Hepatic stellate cell (primary cell): ENCODE results near the gene RO60.

Source experiments
- DNase-seq: peaks from one replicate; pipeline ENCODE4 v3.0.0; 2011; ENCODE audit warnings: low spot score

The RO60 gene

DNA sequence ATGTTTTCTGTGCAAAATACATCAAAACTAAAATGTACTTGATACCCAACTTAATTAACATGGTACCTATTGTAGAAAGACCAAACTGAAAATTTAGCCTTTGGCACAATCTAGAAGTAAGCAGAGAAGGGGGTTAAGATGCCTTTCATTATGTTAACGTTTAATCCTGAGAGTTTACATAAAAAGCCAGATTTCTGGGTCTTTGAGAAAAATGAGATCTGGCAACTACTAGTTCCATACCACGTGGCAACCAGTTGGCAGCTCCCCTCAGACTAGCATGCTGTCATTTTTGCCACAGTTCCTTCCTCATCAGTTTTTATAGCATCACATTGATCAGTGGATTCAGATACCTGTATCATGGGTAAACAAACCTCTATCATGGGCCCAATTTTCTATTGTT is 1.5 kb downstream of the RO60 start:
- peak; percentile 4 for DNase-seq

DNA sequence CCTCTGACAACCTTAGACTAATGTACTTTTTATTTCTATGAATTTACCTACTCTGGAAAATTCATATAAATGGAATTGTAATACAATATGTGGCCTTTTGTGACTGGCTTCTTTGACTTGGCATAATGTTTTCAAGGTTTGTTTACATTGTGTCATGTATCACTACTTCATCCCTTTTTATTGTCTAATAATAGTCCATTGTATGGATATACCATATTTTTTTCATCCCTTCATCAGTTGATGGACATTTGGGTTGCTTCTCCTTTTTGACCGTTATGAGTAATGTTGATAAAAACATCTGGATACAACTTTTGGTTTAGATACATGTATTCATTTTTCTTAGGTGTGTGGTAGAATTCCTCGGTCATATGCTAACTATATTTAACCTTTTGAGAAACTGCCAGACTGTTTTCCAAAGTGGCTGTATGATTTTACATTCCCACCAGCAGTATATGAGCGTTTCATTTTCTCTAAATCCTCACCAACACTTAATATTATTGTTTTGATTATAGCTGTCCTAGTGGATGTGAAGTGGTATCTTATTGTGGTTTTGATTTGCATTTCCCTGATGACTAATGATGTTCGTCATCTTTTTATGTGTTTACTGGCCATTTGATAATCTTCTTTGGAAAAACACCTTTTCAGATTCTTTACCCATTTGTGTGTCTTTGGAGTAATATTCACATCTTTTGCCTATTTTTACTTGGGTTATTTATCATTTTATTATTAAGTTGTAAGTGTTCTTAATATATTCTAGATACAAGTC is 3.5 kb downstream of the RO60 start:
- no peak for DNase-seq

DNA sequence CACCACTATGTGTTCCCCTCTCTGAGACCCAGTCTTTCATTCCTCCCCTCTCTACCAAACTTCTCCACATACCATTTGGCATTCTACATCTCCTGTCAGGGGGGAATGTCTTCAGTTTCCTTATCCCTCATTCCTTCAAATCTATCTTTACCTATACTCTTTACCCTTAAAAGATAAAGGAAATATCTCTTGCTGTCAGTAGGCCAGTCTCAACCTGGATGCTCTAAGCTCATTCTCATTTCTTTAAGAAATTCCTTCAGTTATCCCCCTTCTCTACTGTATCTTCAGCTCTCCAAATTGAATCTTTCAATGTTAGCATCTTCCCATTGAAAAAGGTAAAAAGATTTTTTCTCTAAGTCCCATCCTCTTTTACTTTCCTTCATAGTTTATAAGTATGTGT is 6.5 kb downstream of the RO60 start:
- DNase-seq = no peak

DNA sequence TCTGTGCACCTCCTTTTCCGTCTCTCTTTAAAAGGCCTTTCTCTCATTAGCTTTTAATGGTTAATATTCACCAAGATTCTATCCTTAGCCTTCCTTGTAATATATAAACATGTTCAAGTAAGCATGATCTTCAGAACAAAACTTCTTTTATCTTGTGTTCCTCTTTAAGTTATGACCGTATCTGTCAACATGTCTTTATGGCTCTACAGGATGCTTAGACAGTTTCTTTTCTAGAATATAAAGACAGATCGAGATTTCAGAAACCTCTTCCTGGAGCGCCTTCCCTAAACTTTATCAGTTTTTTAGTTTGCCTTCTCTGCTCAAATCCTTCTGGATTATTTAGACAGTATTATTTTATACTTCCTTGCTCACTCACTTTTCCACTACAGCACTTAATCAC is 7.2 kb downstream of the RO60 start:
- no peak for DNase-seq

DNA sequence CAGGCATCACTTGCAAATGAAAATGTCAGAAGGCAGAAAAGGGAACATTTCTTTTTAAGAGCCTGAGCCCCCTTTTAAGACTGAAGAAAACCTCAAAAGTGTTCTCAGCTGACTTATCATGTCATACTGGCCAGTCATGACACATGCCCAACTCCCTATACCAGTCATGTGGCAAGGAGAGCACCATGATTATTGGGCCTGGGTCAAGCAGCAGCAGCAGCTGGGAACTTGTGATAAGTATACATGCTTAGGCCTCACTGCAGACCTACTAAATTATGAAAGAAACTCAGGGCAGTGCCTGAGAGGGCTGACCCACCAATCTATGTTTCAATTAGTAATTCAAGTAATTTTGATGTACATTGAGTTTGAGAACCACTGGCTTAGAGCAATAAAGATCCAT is 8.6 kb downstream of the RO60 start:
- DNase-seq = no peak

DNA sequence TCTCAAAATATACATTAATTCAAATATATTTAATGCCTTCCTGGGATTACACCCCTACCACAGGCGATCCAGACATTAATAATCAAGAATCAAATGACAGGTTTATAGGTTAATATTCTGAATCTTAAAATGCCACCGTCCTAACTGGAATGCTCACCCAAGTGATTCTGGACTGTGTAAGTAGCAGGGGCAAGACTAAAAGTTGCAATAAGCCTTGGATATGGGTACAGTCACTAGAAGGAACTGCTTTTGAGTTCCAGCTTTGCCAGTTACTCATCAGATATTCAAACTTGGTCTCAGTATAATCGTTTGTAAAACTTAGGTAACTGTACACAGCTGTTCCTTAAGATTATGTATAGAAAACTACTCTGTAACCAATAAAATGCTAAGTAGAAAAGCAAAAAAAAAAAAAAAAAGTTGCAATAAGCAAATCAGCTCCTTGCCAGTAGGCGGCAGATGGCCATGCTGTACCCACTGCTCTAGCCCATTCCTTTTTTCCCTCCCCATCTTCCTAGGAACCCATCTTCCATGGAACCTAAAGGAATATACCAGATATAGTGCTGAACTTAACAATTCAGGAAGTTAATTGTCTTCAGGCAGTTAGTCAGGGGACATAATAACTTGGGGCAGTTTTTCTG is 10.5 kb downstream of the RO60 start:
- DNase-seq = peak; percentile 4

DNA sequence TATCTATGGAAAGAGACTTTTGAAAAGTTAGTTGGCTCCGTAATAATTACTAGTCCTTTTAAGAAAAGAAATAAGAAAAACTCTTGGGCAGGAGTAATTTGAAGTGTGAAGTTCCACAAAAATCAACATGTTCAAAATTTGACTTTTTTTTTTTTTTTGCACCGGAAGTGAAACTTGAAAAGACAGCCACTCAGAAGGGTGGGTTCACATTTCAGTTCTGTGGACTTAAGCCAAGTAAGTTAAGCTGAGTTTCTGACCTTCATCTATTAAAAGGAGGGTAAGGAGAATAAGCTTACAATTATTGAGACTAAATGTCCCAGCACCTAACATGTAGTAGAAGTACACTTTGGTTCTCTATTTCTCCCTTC is 11.0 kb downstream of the RO60 start:
- no peak for DNase-seq

DNA sequence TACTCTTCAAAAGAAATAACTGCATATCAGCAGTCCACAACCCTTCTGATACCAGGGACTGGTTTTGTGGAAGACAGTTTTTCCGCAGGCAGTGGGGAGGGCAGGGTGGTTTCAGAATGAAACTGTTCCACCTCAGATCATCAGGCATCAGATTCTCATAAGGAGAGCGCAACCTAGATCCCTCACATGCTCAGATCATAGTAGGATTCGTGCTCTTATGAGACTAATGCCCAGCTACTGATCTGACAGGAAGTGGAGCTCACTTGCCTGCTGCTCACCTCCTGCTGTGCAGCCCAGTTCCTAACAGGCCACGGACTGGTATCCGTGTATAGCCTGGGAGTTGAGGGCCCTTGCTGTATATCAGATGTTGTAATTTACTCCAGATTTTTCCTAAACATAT is 11.5 kb downstream of the RO60 start:
- no peak for DNase-seq

DNA sequence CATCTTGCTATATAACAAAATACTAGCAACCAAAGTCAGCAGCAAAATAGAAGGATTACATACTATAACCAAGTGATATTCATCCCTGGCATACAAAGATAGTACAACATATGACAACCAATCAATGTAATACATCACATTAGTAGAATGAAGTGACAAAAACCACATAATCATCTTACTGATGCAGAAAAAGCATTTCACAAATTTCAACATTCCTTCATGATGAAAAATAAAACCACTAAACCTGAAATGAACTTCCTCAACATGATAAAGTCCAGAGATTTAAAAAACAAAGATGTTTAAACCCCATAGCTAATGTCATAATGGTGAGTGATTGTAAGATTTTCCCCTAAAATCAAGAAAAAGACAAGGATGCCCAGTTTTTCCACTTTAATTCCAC is 18.6 kb downstream of the RO60 start:
- no peak for DNase-seq

DNA sequence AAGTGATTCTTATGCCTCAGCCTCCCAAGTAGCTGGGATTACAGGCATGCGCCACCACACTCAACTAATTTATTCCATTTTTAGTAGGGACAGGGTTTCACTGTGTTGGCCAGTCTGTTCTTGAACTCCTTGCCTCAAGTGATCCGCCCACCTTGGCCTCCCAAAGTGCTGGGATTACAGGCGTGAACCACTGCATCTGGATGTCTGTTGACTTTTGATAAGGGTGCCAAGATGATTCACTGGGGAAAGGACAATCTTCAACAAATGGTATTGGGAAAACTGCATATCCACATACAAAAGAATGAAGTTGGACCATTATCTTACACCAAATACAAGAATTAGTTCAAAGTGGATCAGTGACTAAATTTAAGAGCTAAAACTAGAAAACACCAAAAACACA is 19.8 kb downstream of the RO60 start:
- no peak for DNase-seq

DNA sequence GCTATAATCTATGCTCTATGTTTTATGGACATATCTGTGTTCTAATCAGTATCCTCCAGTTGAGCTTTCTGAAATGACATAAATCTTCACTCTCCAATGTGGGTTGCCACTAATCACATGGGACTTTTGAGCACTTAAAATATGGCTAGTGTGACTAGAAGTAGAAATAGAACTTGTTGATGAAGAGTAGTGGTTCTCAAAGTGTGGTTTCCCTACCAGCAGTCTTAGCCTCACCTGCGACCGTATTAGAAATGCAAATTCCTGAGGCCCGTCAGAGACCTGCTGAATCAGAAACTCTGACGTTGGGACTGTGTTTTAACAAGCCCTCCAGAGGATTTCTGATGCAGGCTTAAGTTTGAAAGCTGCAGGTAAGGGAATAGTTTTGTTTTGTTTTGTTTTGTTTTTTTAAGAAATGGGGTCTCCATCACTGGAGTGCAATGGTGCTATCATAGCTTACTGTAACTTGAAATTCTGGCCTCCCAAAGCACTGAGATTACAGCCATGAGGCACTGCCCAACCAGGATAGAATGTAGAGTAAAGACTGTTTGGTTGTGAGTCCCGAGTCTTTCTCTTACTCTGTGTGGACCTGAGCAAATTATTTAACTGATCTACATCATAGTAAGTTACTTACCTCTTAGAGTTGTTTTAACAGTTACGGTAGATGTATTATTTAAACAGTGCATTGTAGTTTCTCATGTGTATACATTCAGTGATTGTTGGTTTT is 24.1 kb downstream of the RO60 start:
- no peak for DNase-seq

DNA sequence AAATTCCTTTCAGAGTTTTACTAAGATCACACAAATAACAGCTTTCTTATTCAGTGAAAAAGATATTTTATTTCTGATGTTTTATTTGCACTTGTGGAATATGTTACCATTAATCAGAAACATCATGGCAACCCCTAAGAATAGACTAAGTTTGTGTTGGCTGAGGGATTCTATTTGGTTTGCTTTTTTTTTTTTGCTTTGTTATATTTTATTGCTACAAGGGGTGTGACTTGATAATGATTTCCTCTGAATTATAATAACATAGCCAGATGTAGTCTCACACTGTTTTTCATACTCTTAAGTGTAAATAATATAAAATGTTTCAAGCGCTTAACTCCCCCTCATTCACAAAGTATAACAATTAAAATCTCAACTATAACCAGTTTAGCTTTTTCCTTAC is 25.9 kb downstream of the RO60 start:
- DNase-seq = no peak

DNA sequence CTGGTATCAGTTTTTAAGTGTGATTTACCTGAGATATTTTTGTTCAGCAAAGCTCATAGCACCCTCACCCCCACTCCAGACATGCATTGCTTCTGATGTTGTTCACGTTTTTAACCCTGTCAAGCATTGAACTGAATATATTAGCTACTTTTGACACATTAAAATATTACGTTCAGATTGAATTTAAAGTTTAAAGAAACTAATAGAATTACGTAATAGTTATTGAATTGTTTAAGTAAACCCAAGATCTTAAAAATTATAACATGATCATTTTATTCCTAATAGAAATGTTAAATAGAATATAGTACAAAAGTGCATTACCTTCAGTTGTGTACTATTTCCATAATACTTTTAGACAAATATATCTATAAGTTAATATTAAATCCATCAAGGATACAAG is 26.9 kb downstream of the RO60 start:
- no peak for DNase-seq

DNA sequence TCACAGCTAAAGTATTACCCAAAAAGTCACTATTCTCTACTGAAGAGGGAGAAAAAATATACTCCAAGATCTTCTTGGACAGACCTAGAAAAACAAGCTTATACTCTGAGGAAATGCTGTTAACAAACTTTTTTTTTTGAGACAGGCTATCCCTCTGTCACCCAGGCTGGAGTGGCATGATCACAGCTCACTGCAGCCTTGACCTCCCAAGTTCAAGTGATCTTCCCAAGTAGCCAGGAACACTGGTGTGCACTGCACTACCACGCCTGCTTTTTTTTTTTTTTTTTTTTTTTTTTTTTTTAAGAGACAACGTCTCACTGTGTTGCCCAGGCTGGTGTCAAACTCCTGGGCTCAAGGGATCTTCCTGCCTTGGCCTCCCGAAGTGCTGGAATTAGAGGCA is 28.5 kb downstream of the RO60 start:
- no peak for DNase-seq

DNA sequence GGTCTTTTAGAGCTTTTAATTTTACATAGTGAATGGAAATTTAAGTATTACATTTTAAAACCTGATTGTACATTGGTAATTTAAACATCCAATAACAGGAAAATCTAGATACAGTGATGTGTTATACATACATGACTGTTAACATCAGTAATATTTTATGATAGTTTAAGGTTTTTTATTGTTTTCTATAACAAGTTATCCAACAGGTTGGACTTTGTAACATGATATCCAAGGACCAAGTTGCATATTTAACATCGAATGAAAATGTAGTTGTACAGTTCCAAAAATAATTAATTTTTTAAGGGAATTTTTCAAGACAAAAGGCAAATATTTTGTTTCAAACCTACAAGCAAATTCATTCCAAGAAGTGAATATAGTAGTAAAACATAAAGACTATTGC is 31.5 kb downstream of the RO60 start:
- no peak for DNase-seq

DNA sequence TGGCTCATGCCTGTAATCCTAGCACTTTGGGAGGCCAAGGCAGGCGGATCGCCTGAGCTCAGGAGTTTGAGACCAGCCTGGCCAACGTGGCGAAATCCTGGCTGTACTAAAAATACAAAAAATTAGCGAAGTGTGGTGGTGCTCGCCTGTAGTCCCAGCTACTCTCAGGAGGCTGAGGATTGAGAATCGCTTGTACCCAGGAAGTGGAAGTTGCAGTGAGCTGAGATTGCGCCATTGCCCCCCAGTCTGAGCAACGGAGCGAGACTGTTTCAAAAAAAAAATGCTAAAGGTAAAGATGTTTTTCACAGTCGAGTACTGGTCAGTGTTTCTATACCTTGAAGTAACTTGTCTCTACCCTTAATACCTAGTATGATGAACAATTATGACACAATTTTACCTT is 34.7 kb downstream of the RO60 start:
- DNase-seq = no peak

DNA sequence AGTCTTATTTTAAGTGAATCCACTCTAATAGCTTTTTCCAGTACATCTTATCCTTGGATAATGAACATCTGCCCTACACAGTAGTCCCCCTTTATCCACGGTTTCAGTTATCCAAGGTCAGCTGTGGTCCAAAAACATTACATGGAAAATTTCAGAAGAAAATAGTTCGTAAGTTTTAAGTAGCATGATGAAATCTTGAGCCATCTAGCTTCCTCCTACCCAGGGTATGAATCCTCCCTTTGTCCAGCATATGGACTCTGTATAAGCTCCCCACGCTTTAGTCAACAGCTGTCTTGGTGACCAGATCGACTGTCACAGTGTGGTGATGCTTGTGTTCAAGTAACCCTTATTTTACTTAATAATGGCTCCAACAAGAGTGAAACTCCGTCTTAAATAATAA is 43.2 kb downstream of the RO60 start:
- DNase-seq = no peak

DNA sequence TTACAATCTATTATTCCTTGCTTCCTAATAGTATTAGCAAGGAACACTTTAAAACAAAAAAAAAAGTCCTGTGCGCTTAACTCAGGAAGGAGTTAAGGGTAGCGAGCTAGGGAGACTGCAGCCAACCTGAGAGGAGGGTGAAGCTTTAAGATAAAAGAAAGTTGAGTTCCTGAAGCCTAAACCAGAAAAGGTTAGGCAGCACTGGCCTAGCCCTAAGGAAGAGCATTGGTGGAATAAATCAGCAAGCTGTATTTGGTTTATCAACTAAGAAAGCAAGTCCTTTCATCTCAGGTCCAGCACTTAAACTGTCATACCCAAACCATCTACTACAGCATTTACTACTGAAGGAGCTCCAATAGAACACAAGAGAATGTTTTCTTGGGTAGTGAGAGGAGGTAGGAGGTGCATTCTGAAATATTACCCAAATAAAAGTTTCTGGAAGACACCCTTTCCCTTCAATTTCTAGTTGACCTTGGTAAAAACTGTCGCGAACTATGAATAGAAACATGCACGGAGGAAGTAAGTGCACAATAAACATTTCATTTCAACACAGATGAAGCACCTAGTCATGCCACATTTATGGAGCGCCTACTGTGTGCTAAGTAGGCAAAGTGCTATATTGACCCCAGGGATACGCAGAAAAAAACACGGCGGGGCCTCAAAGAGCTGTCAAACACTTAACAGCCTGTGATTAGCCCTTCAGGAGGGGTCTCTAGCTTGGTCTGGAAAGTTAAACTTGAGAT is 44.5 kb downstream of the RO60 start:
- no peak for DNase-seq

DNA sequence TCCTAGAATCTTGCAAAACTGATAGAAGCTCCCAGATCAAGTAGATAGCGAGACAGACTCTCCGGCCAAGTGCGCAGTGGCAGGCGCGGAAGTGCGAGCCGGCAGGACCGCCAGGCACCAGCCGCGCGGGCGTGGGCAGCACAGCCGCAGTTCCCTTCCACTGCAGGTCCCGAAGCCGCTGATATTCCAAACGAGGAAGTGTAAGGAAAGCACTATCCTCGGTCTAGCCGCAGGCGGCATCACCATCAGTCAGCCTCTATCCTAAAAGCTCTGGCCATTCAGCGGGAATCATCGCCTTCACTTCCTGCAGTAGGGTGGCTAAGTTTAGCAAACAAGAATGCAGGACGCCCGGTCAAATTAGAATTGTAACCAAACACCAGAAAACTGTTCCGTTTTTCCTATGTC is 45.1 kb downstream of the RO60 start:
- DNase-seq = peak; percentile 41

DNA sequence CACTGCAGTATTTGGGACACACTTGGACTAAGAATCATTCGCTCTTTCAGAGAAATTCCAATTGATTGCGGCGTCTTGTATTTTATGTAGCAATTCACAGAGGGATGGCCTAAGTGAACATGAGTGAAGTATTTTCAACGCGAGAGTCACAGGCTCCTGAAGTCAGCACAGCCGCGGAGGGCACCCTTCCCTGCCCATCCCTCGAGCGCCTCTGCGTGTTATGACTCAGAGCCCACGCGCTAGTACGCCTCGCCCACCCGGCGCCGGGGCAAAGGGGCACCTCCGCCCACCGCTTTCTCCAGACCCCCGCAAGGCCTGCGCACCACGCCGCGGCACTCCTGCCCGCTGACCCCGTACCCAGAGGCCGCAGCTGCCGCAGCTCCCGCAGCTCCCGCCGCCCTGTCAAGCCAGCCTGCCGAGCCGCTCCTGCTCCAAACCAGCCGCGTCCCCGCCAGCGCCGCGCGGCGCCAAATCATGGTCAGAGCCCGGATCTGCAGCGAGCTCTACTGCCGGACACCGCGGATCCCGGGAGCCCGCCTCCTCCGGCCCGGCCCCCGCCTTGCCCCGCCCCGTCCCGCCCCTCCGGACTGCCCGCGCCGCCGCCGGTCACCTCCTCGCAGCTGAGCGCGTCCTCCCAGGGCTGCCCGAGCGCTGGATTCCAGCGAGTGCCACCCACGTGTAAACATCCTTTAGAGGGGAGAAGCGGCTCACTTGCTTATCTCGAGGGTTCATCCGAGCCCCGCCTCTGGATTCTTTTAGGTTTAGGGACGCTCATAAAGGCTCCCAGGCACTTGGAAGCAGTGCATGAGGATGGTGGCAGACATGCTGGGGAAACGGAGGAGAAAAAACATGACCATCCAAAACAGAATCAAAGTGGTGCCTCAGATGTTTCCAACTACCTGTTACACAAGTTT is 45.8 kb downstream of the RO60 start, which contains the start of gene GLRX2:
TSS of gene GLRX2 (minus strand) at position 508 of the 914 bp plus-strand sequence. CDS start at position 476, 32 bp downstream.
- peak; percentile 88 for DNase-seq

DNA sequence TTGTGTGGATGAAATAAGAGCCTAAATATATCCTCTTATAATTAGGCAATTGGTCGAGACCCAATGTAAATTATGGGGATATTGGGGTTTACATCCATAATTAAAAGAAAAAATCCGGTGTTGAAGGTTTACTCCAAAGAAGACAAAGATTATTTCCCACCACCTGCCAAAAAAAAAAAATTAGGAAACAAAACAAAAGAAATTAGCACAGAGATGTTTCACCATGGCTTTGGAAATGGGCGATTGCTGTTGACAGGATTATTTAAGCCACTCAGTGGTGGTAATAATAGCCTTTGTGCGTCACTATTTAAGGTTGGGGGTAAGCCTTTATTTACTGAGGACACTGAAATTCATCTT is 46.4 kb downstream of the RO60 start:
- DNase-seq = no peak

DNA sequence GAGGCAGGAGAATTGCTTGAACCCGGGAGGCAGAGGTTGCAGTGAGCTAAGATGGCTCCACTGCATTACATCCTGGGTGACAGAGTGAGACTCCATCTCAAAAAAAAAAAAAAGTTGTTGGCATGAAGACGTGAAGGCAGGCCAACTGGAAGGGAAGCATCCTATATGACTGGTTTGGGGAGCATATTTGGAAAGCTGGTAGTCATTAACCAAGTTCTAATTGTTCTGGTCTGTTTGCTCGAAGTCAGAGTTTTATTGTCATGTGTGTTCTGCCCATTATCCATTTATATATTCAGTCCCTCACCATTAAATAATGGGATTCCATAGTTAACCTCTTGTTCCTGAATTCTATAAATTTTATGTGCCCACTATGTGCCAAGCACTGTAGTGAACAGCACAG is 49.1 kb downstream of the RO60 start:
- no peak for DNase-seq
